IPS-11a (cell line): ENCODE results near the gene GALNTL6.
"Not testable (repeated sequence)": the region's sequence is repeated elsewhere in the genome, so short reads cannot be mapped to it uniquely, and the experiment has no call there.

ENCODE experiments used
- H3K4me3 ChIP-seq: one replicate; pipeline ENCODE4 v1.5.1; 2013; ENCODE audit warnings: low read depth, low read length, control low read depth

GALNTL6 gene

GRCh38 chr4:172898715-172899114 is 1085.5 kb downstream of the GALNTL6 start:
- H3K4me3 ChIP-seq: no peak overlapping the region

- no peak overlapping the region for H3K4me3 ChIP-seq
Measured at GRCh38 chr4:172899861-172900260, 1086.7 kb downstream of the GALNTL6 start.

- no peak overlapping the region for H3K4me3 ChIP-seq
Measured at GRCh38 chr4:172900900-172901299, 1087.7 kb downstream of the GALNTL6 start.

- H3K4me3 ChIP-seq: not testable (repeated sequence)
Measured at GRCh38 chr4:172912468-172912867, 1099.3 kb downstream of the GALNTL6 start.

GRCh38 chr4:172917403-172917802 is 1104.2 kb downstream of the GALNTL6 start:
- not testable (repeated sequence) for H3K4me3 ChIP-seq

- no peak overlapping the region for H3K4me3 ChIP-seq
Measured at GRCh38 chr4:172919269-172919668, 1106.1 kb downstream of the GALNTL6 start.

- no peak overlapping the region for H3K4me3 ChIP-seq
Measured at GRCh38 chr4:172927096-172927814, 1114.1 kb downstream of the GALNTL6 start.

GRCh38 chr4:172928347-172928746 is 1115.1 kb downstream of the GALNTL6 start:
- no peak overlapping the region for H3K4me3 ChIP-seq

GRCh38 chr4:172938072-172938829 is 1125.0 kb downstream of the GALNTL6 start:
- no peak overlapping the region for H3K4me3 ChIP-seq

- no peak overlapping the region for H3K4me3 ChIP-seq
Measured at GRCh38 chr4:172938870-172939269, 1125.7 kb downstream of the GALNTL6 start.

GRCh38 chr4:172942840-172943239 is 1129.6 kb downstream of the GALNTL6 start:
- H3K4me3 ChIP-seq: no peak overlapping the region

GRCh38 chr4:172945611-172946010 is 1132.4 kb downstream of the GALNTL6 start:
- no peak overlapping the region for H3K4me3 ChIP-seq

- H3K4me3 ChIP-seq: no peak overlapping the region
Measured at GRCh38 chr4:172946503-172946902, 1133.3 kb downstream of the GALNTL6 start.

- no peak overlapping the region for H3K4me3 ChIP-seq
Measured at GRCh38 chr4:172947594-172947993, 1134.4 kb downstream of the GALNTL6 start.

- H3K4me3 ChIP-seq: no peak overlapping the region
Measured at GRCh38 chr4:172950990-172951389, 1137.8 kb downstream of the GALNTL6 start.

GRCh38 chr4:172951679-172952451 is 1138.7 kb downstream of the GALNTL6 start:
- H3K4me3 ChIP-seq: no peak overlapping the region

- no peak overlapping the region for H3K4me3 ChIP-seq
Measured at GRCh38 chr4:172953896-172954568, 1140.8 kb downstream of the GALNTL6 start.

- not testable (repeated sequence) for H3K4me3 ChIP-seq
Measured at GRCh38 chr4:172956340-172956739, 1143.1 kb downstream of the GALNTL6 start.

- no peak overlapping the region for H3K4me3 ChIP-seq
Measured at GRCh38 chr4:172957216-172957615, 1144.0 kb downstream of the GALNTL6 start.

- H3K4me3 ChIP-seq: no peak overlapping the region
Measured at GRCh38 chr4:172962564-172963353, 1149.6 kb downstream of the GALNTL6 start.
